K562 (cell line): ENCODE measurements around the gene GGCT. TPM values are rescaled to one million over a fixed set of nuclear protein-coding genes. Genes with fewer than 3 reads are reported as not detected.

Experiments used
- ASH1L ChIP-seq: fragments of 450-650 bp; IDR thresholded peaks from 2 replicates; pipeline ENCODE4 v1.6.1; 2018; ENCODE audit warnings: borderline replicate concordance, mild to moderate bottlenecking, low read depth; ENCODE audit not compliant: partially characterized antibody
- ATF1 ChIP-seq, 2 experiments: fragments of 450-650 bp in 1 of 2; IDR thresholded peaks; 2 replicates each; pipeline ENCODE4 v1.6.1; 2016; ENCODE audit warnings: missing compliant biosample characterization in 1 of 2, missing genetic modification characterization in 1 of 2
- ATF6 ChIP-seq: sonication (generic); formaldehyde crosslinking; IDR thresholded peaks from 2 replicates; pipeline ENCODE4 v1.4.0; 2020; ENCODE audit warnings: mild to moderate bottlenecking, missing genetic modification reagents
- CTBP1 ChIP-seq: fragments of 450-650 bp; IDR thresholded peaks from 2 replicates; pipeline ENCODE4 v1.6.1; 2016; ENCODE audit warnings: borderline replicate concordance
- E2F3 ChIP-seq: fragments of 250-450 bp; sonication (Bioruptor Pico); IDR thresholded peaks from 2 replicates; pipeline ENCODE4 v1.4.0; 2020; ENCODE audit warnings: mild to moderate bottlenecking
- ETS1 ChIP-seq: conservative IDR thresholded peaks from 2 replicates; pipeline ENCODE4 v1.6.1; 2011; ENCODE audit warnings: low read depth, mild to moderate bottlenecking, low read length; ENCODE audit not compliant: control insufficient read depth
- HNRNPLL ChIP-seq: fragments of 200-400 bp; formaldehyde crosslinking; IDR thresholded peaks from 2 replicates; pipeline ENCODE4 v1.6.1; 2017; ENCODE audit warnings: low read length, low read depth, mild to moderate bottlenecking; ENCODE audit not compliant: poor library complexity, severe bottlenecking
- ID3 ChIP-seq, 2 experiments: fragments of 250-450 bp in 1 of 2; fragments of 450-650 bp in 1 of 2; sonication (Bioruptor Pico) in 1 of 2; IDR thresholded peaks; 2 replicates each; pipeline versions ENCODE4 v1.6.1 to v1.8.0; 2016 to 2021; ENCODE audit warnings: mild to moderate bottlenecking in 2 of 2, moderate library complexity in 2 of 2, missing compliant biosample characterization in 1 of 2, missing genetic modification characterization in 1 of 2
- PHF20 ChIP-seq: fragments of 450-650 bp; IDR thresholded peaks from 2 replicates; pipeline ENCODE4 v1.6.1; 2018; ENCODE audit not compliant: partially characterized antibody
- PRDM10 ChIP-seq: fragments of 450-650 bp; IDR thresholded peaks from 2 replicates; pipeline ENCODE4 v1.6.1; 2018; ENCODE audit not compliant: partially characterized antibody
- STAT6 ChIP-seq: sonication (generic); formaldehyde crosslinking; IDR thresholded peaks from 2 replicates; pipeline ENCODE4 v1.8.1; 2023; ENCODE audit warnings: mild to moderate bottlenecking, missing genetic modification reagents
- TAF1 ChIP-seq: IDR thresholded peaks from 2 replicates; pipeline ENCODE4 v1.6.1; 2011; ENCODE audit warnings: mild to moderate bottlenecking, low read length, moderate library complexity; ENCODE audit not compliant: insufficient read depth, control insufficient read depth, severe bottlenecking; ENCODE audit errors: extremely low read depth
- ZNF764 ChIP-seq: fragments of 250-450 bp; sonication (Bioruptor Pico); IDR thresholded peaks from 2 replicates; pipeline ENCODE4 v1.4.0; 2020; ENCODE audit warnings: low read depth, mild to moderate bottlenecking, moderate library complexity
- ZZZ3 ChIP-seq: fragments of 450-650 bp; IDR thresholded peaks from 2 replicates; pipeline ENCODE4 v1.6.1; 2016; ENCODE audit warnings: antibody characterized with exemption, mild to moderate bottlenecking, moderate library complexity
- polyA plus RNA-seq, 8 experiments: library from polyadenylated mRNA; depleted of rRNA in 4 of 8; stranded (reverse) in 5 of 8; unstranded in 3 of 8; fragments of >200 nt; fragmentation: Nextera tagmentation in 2 of 8; fragmentation: Illumina TruSeq in 1 of 8; extraction: Ambion mirVana in 2 of 8; extraction: Trizol in 1 of 8; gene quantifications; 2 replicates each; pipeline versions ENCODE4 v1.2.1 to v1.2.3, GENCODE V29; 2011 to 2014; ENCODE audit warnings: inconsistent platforms in 1 of 8, missing spikeins in 1 of 8
- total RNA-seq, 7 experiments: library from RNA; depleted of rRNA in 6 of 7; stranded (reverse); fragments of >200 nt in 6 of 7; fragmentation: Illumina TruSeq in 2 of 7; extraction: Trizol in 2 of 7; gene quantifications; 2 replicates each; pipeline versions ENCODE4 v1.2.1 to v1.2.3, GENCODE V29; 2011 to 2021; ENCODE audit warnings: low replicate concordance in 1 of 7

GGCT gene
- total and polyA plus RNA-seq, 9 of the 15 experiments (the other 6 are each of a cell fraction or from before 2014, with no cell fraction given), result 79.0 to 349 (median 136) TPM

- TF ChIP-seq PRDM10, result peak; percentile 94
- TF ChIP-seq TAF1, result peak; percentile 85
- TF ChIP-seq STAT6 (CRISPR knock-in tag), result 0 out of 2 replicates have a peak, but pooled peaks have one; percentile 21
- peak; percentile 84 for TF ChIP-seq HNRNPLL
- TF ChIP-seq CTBP1, result peak; percentile 67; the same call in 1 of the 2 replicates
- peak; percentile 40 for TF ChIP-seq PHF20
- peak; percentile 29; the same call in 1 of the 2 replicates for TF ChIP-seq ZZZ3
- TF ChIP-seq ID3 (CRISPR knock-in tag; IDR thresholded peaks at IDR 0.05), result no peak
- no peak for TF ChIP-seq ID3 (tag; IDR thresholded peaks at IDR 0.05)
- 0 out of 2 replicates have a peak, but pooled peaks have one; percentile 24 for TF ChIP-seq ETS1
- TF ChIP-seq ASH1L, result peak; percentile 96
- peak; percentile 84; the same call in 1 of the 2 replicates for TF ChIP-seq ATF6
- TF ChIP-seq ZNF764 (CRISPR knock-in tag), result no peak
- TF ChIP-seq ATF1 (CRISPR knock-in tag; IDR thresholded peaks at IDR 0.05), result no peak
- TF ChIP-seq ATF1 (tag; IDR thresholded peaks at IDR 0.05), result peak; percentile 87
- peak; percentile 85 for TF ChIP-seq E2F3 (CRISPR knock-in tag)
Measured at GRCh38 chr7:30504301-30505173, at the start of gene GGCT (continued).
